ENCODE data around the gene ZNF334.

The ZNF334 gene

GRCh38 chr20:46455729-46456128 lies 57.6 kb downstream of the ZNF334 start:
- no peak for DNase-seq (ENCODE audit: low read depth)
- no peak for TF ChIP-seq CTCF (conservative IDR thresholded peaks at IDR 0.05; ENCODE audit: low read depth, low read length)
- no peak overlapping the region for H3K4me3 ChIP-seq (ENCODE audit: low read length)
